HG02610 (cell line): Measurements from ENCODE around the gene NEURL3.
A peak's percentile ranks its signal among the peaks of the same experiment; 100 is the strongest.

Experiments
- ATAC-seq: cut with Tn5 transposase; IDR thresholded peaks from one replicate; pipeline ENCODE4 v1.9.1; 2021; ENCODE audit warnings: mild to moderate bottlenecking, moderate library complexity; ENCODE audit not compliant: unreplicated experiment

NEURL3 gene

DNA sequence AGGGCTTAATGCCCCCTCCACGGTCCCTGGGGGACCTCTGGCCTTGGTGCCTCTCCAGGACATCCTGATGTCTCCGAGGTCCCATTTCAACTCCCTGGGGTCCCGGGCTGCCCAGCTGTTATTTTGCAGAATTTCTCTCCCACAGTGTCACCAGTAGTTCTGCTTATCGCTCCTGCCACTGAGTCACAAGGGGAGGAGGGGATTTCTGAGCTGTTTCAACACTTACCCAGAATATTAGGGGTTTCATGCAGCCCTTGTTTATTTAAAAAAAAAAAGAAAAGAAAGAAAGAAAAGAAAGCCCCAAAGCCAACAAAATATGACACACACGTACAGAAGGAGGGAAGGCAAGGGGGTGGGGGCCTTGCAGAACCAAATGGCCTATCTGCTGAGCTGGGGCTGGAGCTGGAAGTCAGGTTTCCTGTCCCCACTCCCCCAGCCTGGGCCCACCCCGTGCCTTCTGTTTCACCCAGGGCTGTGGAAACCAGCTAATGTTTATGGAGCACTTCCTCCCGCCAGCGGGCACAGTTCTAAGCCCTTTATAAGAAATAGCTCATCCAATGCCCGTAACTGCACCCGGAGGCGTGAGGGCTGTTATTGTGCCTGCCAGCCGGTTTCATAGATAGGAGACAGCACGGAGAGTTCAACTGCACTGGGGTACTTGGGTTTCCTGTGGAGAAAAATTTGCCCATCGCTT lies 23.0 kb upstream of the NEURL3 start:
- ATAC-seq: peak; percentile 23

DNA sequence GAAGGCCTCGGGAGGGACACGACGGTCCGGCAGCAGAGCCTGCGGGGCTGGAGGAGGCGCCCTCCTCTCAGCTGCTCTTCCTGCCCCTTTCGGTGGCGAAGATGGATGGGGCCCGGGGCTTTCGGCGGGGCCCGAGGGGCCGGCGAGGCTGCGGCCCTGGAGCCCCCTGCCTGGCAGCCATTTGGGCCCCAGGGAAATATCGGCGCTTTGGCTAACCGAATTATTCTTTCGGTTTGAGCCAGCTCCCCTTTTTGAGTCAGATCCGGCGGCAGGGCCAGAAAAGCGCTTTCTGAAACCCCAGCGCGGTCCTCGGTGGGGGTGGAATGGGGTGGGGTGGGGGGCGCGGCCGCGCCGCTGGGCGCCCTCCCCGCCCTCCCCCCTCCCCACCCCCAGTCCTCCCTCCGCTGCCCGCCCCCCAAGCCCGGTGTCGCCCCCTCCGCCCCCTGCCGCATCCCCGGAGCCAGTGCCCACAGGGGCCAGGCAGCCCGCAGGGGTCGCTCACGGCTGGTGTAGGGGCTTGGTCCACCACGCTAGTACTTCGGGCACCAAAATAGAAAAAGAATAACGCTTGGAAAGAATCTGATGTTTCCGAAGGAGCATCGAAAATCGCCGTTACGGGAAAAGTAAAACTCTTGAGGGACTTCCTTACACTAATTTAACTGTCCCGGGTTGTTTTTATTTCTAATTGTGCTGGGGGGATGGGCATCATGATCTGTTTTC lies 22.3 kb upstream of the NEURL3 start:
- ATAC-seq: peak; percentile 34

DNA sequence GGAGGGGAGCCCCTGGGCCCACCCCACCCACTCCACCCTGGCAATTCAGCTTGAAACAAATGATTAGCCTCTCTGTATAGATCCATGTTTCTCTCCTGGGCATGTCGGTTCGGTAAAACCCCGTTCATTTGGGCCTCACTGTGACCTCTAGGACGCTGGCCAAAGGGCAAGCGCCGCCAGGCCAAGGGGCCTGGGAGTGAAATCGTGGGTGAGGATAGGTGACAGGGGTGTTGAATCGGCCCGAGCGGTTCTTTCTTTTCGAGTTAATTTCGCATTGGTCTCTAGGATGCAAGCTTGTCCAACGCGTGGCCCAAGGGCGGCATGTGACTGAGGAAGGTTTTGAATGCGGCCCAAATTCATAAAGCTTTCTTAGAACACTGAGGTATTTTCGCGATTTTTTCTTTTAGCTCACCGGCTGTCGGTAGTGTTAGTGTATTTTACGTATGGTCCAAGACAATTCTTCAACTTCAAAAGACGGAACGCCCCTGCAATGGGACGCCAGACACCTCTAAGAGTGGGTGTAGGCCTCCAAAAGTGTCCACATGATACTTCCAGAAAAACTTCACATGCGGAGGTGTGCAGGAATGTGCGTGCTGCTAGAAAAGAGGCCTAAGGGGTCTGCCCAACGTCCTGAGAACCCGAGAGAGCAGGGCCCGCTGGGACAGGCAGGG lies 21.6 kb upstream of the NEURL3 start:
- no peak for ATAC-seq

DNA sequence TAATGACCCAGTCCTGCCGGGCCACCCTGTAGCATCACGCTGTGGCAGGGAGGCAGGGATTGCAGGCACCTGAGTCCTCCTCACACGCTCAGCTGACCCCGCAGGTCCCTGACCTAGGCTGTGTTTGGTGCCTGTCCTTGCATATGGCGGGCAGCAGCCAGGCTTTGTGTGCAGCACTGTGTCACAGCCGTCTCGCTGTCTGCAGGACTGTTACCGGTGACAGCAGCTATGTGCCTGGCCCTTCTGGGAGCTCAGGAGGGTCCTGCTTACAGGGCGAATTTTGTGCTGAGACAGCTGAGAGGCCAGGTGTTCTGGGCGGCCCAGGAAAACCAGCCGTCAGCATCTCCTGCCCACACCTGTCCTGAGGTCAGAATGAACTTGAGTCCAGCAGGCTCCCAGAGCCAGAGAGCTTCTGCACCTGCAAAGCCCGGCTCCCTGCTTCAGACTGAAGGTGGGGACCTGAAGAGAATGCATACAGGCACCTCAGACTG lies 21.0 kb upstream of the NEURL3 start:
- ATAC-seq: no peak

DNA sequence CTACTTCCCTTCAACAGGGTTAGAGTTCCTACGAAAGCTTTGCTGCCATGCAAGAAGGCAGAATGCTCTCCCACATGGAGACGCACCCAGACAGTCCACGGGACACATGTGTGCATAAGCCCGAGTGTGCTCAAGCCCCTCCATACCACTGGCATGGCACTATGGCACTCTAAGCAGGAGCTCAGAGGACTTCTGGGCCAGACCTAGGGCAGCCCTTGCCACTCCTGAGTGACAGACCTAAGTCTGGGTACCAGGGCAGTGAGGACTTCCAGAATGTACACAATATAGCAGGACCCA lies 20.0 kb upstream of the NEURL3 start:
- ATAC-seq: no peak

DNA sequence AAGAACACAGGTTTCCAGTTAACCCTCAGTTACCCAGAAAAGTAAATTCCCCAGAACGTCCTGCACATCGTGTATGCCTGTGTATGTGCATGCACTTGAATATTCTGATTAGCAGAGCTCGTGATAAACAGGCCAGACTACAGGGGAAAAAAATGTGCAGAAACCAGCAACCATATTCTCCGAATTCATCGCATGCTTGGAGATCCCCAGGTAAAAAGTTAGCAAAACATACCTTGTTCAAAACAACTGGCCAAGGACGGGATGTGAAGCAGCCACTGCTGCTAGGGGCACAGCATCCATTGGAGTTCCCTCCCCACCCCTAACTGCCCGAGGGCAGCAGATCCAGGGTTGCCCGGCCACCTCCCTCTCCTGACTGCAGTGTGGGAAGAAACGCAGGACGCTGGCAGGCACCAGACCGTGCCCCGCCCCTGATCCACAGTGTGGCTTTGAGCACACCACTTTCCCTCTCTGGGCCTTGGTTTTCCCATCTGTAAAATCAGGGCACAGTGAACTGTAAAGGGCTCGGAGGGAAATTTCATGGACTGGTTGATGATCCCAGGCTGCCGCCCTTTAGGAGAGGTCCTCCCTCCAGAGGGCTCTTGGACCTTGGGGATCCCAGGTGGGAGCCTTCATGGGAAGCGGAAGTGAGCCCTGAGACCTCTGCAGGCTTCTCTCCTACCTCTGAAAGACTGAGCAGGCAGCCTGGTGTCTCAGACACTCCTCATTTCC lies 19.5 kb upstream of the NEURL3 start:
- ATAC-seq: no peak

DNA sequence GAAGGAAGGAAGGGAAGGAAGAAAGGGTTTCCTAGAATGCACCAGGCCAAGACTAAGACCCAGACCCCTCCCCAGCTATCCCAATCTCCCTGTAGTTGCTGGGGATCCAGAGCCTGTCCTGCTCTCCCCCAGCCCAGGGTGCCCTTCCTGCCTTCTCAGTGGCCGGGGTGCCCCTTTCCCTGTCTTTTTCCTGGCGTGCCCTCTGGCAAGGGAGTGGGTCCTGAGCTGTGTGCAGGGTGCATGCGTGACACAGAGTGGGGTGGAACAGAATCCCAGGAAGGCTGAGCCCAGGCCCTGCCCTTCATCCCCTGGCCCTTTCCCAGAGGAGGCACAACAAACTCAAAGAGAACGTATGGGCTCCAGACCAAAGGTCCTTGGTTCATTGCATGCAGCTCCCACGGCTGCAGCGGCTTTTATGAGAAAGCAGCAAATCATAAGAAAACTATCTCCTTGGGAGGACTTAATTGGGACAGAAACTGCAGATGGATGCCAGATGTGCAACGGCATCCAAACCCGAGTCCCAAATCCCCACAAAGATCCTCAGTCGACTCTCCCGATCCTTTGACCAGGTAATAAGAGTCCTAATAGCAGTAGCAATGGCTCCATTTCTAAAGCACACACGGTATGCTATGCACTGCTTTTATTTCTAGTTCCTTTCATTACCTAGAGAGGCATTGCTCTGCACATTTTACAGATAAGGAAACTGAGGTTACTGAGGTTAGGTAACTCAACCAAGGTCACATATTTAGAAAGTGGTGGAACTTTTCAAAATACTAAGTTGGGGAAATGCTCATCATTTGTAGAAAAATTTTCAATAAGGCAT lies 18.7 kb upstream of the NEURL3 start:
- no peak for ATAC-seq

DNA sequence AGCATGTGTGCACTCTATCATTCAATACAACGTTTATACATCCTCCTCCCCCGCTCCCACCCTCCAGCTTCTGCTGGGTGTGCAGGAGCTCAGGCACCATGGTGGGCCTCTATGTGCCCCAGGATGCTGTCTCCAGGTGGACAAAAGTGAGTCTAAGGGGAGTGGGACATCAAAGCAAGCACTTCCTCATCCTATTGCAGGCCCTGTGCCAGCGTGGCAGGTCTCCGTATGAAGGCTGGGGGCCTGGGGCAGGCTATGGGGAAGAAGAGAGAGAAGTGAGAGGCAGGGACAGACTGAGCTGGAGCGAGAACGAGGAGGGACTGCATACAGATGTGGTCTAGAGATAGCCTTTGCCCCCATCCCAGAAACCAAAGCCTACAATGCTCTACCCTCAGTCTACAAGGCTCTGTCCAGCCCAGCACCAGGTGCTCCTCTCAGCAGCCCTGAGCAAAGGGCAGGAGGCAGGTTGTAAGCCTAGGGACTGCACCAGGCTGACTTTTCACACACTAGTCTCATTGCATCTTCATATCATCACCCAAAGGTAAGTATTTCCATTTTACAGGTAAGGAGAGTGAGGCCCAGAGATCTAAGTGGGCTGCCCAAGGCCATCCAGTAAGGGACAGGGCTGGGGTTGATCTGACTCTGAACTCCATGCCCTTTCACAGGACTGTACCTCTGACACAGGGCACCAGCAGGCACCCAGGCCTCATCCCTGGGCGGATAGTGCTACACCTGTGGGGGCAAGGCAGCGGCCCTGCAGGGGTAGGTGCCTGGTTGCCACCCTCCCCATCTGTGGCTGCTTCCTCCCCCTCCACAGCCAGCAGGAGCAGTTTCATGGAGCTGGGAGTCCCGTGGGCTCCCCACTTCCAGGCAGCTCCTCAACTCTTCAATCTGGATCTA lies 17.4 kb upstream of the NEURL3 start:
- ATAC-seq: no peak

DNA sequence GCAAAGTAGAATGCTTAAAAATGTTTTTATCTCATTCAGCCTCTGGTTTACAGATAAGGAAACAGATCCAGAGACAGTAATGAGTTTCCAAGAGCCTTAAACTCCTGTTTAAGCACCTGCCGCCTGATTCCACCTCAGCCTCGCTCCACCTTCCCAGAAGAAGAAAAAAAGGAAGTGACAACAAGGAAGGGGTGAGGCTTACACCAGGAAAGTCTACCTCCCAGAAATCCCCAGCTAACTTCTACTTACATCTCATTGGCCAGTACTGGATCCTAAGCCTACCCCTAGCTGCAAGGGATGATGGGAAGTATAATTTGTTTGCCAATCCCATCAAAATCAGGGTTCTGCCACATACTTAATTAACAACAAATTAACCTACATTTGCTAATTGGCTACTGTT lies 16.1 kb upstream of the NEURL3 start:
- no peak for ATAC-seq

DNA sequence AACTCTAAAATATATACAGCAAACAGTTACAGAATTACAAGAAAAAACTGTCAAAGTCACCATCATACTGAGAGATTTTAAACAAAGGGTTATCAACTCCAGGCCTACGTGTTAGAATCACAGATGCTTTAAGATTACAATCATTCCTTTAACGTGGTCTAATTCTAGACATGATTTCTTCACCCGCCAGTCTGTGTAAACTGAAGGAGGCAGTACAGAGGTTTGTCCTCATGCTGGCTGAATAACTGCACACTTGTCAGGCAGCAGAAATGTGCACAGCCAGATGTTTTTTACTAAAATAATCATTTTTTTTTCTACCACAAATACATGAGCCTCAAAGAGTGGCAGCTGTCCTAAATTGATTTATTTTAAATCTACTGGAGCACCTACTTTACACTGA lies 15.5 kb upstream of the NEURL3 start:
- no peak for ATAC-seq

DNA sequence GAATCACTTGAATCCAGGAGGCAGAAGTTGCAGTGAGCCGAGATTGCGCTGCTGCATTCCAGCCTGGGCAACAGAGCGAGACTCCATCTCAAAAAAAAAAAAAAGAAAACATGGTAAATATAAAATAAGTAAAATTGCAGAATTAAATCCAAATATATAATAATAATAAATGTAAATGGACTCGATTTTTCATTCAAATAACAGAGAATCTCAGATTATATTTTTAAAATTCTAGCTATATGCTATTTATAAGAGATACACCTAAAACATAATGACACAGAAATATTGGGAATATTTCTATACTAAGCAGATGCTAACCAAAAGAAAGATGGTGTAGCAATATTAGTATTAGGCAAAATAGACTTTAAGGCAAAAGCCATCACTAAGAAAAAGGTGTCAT lies 15.1 kb upstream of the NEURL3 start:
- no peak for ATAC-seq

DNA sequence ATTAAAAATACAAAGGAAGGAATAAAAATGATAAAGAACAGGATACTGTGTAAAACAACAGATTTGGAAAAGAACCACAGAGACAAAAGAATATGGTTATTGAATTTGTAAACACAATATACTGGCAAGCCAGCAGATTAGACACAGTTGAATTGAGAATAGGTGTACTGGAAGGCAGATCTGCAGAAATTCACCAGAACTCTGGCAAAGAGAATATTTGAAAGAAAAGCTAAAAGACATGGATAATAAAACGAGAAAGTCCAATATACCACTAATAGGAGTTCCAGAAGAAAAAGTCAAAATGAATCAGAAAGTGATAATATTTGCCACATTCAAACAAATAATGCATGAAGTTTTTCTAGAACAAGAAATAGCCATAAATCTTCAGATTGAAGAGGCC lies 11.9 kb upstream of the NEURL3 start:
- ATAC-seq: no peak

DNA sequence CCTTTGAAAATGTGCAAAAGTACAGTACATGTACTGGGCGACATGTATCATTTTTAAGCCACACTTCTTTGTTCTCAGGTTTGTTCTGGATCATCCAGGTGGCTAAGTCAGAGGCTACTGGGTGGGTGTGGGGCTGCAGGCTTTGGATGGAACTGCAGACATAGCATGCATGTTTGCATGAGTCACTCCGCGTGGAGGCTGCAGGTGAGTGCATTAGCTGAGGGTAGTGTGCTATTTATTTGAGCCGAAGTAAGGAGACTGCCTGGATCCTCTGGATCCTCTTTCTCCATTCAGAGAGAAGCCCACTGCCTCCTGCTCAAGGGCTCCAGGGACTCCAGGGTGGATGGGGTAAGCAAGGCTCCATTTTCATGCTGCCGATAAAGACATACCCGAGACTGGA lies 9.4 kb upstream of the NEURL3 start:
- ATAC-seq: no peak

DNA sequence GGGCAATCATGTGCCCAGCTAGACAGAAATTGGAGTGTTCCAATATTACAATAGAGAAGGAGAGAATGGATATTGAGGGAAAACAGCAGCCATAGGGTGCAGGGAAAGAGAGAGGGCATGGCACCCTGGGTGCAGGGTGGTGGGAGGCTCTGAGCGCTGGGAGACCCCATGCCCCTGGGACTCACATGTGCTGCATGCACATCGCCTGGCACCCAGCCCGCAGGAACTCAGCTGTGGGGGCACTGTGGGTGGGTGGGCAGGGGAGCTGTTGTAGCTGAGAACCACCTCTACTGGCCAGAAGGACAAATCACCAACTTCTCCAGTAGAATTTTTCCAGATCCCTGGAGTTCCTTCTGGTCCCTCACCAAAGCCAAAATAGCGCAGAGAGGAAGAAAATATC lies 7.2 kb upstream of the NEURL3 start:
- ATAC-seq: no peak

DNA sequence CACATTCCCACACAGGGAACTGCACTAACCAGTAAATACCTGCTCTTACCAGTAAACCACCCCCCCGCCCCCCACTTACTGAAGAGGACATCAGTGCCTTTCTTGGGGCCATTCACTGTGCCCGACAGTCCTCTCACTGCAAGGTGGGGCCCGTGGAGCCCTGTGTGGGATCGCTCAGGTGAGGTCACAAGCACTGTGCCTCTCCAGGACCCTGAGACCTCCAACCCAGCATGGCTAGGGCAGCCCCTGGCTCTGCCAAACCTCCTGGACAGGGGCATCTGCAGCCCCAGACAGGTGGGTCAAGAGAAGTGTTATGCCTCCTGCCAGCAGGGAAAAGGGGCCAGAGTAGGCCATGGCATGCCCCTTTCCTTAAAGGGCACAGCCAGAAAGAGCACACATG lies 6.7 kb upstream of the NEURL3 start:
- no peak for ATAC-seq

DNA sequence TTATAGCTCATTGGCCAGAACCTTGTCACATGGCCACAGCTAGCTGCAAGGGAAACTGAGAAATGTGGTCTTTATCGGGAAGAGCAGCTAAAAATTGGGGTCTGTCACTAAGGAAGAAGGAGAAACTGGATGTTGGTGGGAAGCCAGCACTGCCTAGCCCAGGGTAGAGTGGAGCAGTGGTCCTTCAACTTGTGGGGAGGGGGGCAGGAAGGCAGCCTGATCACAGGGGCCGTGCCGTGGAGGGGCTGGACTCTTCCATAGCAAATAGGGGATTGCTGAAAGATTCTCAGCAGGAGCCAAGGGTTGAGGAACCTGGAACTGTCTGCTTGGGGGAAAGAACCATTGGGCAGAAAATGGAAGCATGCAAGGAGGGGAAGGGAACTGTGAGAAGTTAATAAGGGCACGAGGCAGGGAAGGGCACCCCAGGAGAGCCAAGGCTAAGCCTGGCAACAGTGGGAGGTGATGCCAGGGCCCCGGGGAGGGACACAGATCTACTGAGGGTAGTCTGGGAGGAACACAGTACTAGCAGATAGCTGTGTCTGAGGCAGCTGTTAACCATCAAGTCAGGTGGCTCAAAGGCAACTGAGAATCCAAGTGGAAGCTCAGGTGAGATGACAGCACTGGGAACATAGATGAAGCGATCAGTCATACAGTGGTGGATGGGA lies 5.9 kb upstream of the NEURL3 start:
- no peak for ATAC-seq

DNA sequence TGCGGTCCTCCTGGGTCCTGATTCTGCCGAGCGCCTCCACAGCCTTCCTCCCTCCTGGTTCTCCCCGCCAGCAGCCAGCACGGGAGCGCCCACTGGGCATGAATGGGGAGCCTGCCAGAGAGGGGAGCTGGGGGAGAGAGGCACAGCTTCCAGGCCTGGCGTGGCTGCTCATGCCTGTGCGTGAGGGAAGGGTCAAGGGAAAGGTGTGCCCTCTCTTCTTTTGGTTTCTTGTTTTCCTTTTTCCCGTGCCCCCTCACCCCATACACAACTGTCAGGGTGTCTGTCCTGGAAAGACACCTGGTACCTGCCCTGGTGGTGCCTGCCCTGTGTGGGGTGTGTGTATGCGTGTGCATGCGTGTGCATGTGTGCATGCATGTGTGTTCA lies 4.7 kb upstream of the NEURL3 start:
- ATAC-seq: no peak

DNA sequence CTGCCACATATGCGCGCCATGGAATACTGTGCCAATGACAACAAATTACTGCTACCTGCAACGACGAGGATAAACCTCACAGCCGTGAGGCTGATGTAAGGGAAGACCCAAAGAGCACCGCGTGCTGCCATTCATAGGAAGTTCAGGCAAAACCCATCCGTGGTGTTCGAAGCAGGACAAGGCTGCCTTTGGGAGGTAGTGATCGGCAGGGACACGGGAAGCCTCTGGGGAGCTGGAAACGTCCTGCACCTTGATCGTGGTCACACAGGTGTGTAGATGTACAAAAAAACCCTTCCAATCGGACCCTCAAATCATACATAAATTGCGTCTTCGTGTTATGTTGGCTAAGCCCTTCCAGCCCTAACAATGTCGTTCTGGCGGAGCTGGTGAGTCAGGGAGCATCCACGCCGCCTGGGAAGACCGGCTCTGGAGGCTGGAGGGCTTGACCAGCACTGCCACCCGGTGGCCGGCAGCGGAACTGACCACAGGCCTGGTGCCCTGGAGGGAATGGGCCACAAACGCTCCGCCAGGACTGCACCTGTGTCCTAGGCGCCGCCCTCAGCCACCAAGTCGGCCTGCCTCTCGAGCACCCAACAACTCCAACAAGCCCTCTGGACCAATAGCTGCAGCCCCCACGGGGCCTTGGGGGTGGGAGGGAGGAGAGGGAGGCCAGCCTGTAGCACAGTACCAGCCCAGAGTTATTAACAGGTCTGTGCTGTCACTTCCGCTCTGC lies 4.1 kb upstream of the NEURL3 start:
- ATAC-seq: peak; percentile 53
